Cortex of kidney (tissue), 1 donor: ENCODE results near the gene DLG4.

Experiments used
- DNase-seq: peaks from one replicate; lab custom pipeline; 2025; lab: John Stamatoyannopoulos, UW

The DLG4 gene

GRCh38 chr17:7156342-7156940 lies 63.2 kb downstream of the DLG4 start:
- no peak for DNase-seq

GRCh38 chr17:7147772-7148171 lies 71.9 kb downstream of the DLG4 start:
- DNase-seq: no peak

- DNase-seq: no peak
These were observed 73.5 kb downstream of the DLG4 start for GRCh38 chr17:7146115-7146514.

- no peak for DNase-seq
These were observed 75.4 kb downstream of the DLG4 start for GRCh38 chr17:7144213-7144612.

GRCh38 chr17:7141824-7142223 lies 77.8 kb downstream of the DLG4 start:
- DNase-seq: no peak

- no peak for DNase-seq
These were observed 80.2 kb downstream of the DLG4 start for GRCh38 chr17:7139400-7139799.

GRCh38 chr17:7138800-7139381 lies 80.7 kb downstream of the DLG4 start:
- no peak for DNase-seq

GRCh38 chr17:7137171-7137943 lies 82.3 kb downstream of the DLG4 start:
- DNase-seq: no peak
